Endometrial microvascular endothelial cells (primary cell): Measurements from ENCODE around the gene AVP. TPM values are rescaled to one million over a fixed set of nuclear protein-coding genes. Genes with fewer than 3 reads are reported as not detected.
"Not testable (repeated sequence)": the region's sequence is repeated elsewhere in the genome, so short reads cannot be mapped to it uniquely, and the experiment has no call there.

ENCODE experiments used
- in situ Hi-C: cut with HindIII; loops from 2 replicates; pipeline ENCODE4 v1.10.0; 2017; ENCODE audit warnings: low sequenced_read_pairs, low pct_unique_long_range_greater_than_20kb; ENCODE audit errors: inconsistent ontology term
- total RNA-seq: library from RNA; depleted of rRNA; stranded (reverse); fragments of >200 nt; gene quantifications from one replicate; pipeline ENCODE4 v1.2.3, GENCODE V29; 2015; ENCODE audit errors: inconsistent ontology term

Gene AVP
- total RNA-seq, 1 donor from 2014 or later = not detected

GRCh38 chr20:3092611-3093379 lies 8.3 kb upstream of the AVP start:
- in situ Hi-C loops = no loop called here

- in situ Hi-C loops = no loop called here
These were observed 6.0 kb upstream of the AVP start for GRCh38 chr20:3090565-3090964.

- in situ Hi-C loops = no loop called here
These were observed 3.5 kb upstream of the AVP start for GRCh38 chr20:3088031-3088430.

- in situ Hi-C loops = no loop called here
These were observed 1.1 kb upstream of the AVP start for GRCh38 chr20:3085571-3086072.

GRCh38 chr20:3084986-3085360 lies 449 bp upstream of the AVP start:
- in situ Hi-C loops = no loop called here

GRCh38 chr20:3082955-3083952 lies 1.3 kb downstream of the AVP start:
- in situ Hi-C loops = no loop called here

GRCh38 chr20:3082306-3082951 lies 2.1 kb downstream of the AVP start:
- in situ Hi-C loops = no loop called here

- in situ Hi-C loops = no loop called here
These were observed 2.9 kb downstream of the AVP start for GRCh38 chr20:3081641-3082040.

GRCh38 chr20:3080939-3081388 lies 3.6 kb downstream of the AVP start:
- in situ Hi-C loops = no loop called here

GRCh38 chr20:3077618-3078134 lies 6.8 kb downstream of the AVP start:
- in situ Hi-C loops = no loop called here

GRCh38 chr20:3075315-3075714 lies 9.2 kb downstream of the AVP start:
- in situ Hi-C loops = not testable (repeated sequence)

- in situ Hi-C loops = no loop called here
These were observed 9.7 kb downstream of the AVP start for GRCh38 chr20:3074812-3075211.

- in situ Hi-C loops = not testable (repeated sequence)
These were observed 11.3 kb downstream of the AVP start for GRCh38 chr20:3073251-3073643.

- in situ Hi-C loops = no loop called here
These were observed 11.8 kb downstream of the AVP start for GRCh38 chr20:3072530-3073250.

- in situ Hi-C loops = no loop called here
These were observed 12.7 kb downstream of the AVP start, which contains the start of gene OXT for GRCh38 chr20:3071610-3072529. TSS of gene OXT (plus strand) at chr20:3071620. CDS start at chr20:3071656, 36 bp downstream.

GRCh38 chr20:3071266-3071609 lies 13.3 kb downstream of the AVP start:
- in situ Hi-C loops = no loop called here

- in situ Hi-C loops = no loop called here
These were observed 13.8 kb downstream of the AVP start for GRCh38 chr20:3070725-3071124.
